ENCODE measurements around the gene THAP7.

- TF ChIP-seq POLR2AphosphoS5 (IDR thresholded peaks at IDR 0.05) (no peak), POLR2A (IDR thresholded peaks at IDR 0.05) (no peak), CTCF (IDR thresholded peaks at IDR 0.05) (no peak), EP300 (IDR thresholded peaks at IDR 0.05) (no peak)
Measured at GRCh38 chr22:21044931-21045584, 43.1 kb upstream of the THAP7 start.
